ENCODE data around the gene ANKRD29. TPM values are rescaled to one million over a fixed set of nuclear protein-coding genes. Genes with fewer than 3 reads are reported as not detected.

The ANKRD29 gene
- total RNA-seq, 2 experiments from 2014 or later: not detected

DNA sequence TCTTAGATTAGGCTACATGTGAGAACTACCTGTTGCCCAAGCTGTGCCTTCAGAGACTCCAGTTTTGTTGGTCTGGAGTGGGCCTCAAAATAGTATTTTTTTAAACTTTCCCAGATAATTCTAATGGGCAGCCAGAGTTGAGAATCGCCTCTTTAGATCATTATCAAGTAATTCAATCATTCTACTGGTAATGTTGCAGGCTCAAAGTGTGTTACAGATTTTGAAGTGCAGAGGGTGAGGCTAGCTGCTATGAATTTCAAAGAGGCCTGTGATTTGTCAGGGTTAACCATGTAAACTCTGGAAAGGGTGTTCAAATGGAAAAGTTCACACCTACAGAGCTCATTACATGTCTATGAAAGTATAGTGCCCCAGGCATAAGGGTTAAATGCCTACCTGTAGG is 30.1 kb downstream of the ANKRD29 start:
- Histone ChIP-seq H3K79me2 (ENCODE audit: insufficient read depth, low read depth, low read length) (no peaks in the 10 kb centered on the region), H3K9me2 (ENCODE audit: insufficient read depth, low read length) (no peaks in the 10 kb centered on the region), H3K4me2 (ENCODE audit: low read length) (no peak overlapping the region), H4K20me1 (ENCODE audit: insufficient read depth, low read length) (no peaks in the 10 kb centered on the region), H3K36me3 (ENCODE audit: insufficient read depth, low read length) (no peaks in the 10 kb centered on the region), H3K9me3 (ENCODE audit: low read length) (no peaks in the 10 kb centered on the region), H3K27ac (ENCODE audit: low read depth, low read length, poor library complexity, severe bottlenecking) (no peak overlapping the region), H3K4me1 (ENCODE audit: insufficient read depth, low read length, poor library complexity, severe bottlenecking) (no peaks in the 10 kb centered on the region), H3K4me3 (ENCODE audit: low read depth, low read length, poor library complexity, severe bottlenecking) (no peak overlapping the region), H2AFZ (ENCODE audit: low read length) (no peak overlapping the region)
- BruUV-seq (replicated peaks): no TSS peak
- intact Hi-C loops (cut with micrococcal nuclease; ENCODE audit: unreplicated experiment): no loop called here
- TF ChIP-seq, protein P1, sequence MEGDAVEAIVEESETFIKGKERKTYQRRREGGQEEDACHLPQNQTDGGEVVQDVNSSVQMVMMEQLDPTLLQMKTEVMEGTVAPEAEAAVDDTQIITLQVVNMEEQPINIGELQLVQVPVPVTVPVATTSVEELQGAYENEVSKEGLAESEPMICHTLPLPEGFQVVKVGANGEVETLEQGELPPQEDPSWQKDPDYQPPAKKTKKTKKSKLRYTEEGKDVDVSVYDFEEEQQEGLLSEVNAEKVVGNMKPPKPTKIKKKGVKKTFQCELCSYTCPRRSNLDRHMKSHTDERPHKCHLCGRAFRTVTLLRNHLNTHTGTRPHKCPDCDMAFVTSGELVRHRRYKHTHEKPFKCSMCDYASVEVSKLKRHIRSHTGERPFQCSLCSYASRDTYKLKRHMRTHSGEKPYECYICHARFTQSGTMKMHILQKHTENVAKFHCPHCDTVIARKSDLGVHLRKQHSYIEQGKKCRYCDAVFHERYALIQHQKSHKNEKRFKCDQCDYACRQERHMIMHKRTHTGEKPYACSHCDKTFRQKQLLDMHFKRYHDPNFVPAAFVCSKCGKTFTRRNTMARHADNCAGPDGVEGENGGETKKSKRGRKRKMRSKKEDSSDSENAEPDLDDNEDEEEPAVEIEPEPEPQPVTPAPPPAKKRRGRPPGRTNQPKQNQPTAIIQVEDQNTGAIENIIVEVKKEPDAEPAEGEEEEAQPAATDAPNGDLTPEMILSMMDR (conservative IDR thresholded peaks at IDR 0.05; ENCODE audit: low read length): no peak
- no peak for DNase-seq (ENCODE audit: low spot score)
- CTCF ChIA-PET (ENCODE audit: unreplicated experiment): no interaction called here
- POLR2A ChIA-PET: no interaction called here

DNA sequence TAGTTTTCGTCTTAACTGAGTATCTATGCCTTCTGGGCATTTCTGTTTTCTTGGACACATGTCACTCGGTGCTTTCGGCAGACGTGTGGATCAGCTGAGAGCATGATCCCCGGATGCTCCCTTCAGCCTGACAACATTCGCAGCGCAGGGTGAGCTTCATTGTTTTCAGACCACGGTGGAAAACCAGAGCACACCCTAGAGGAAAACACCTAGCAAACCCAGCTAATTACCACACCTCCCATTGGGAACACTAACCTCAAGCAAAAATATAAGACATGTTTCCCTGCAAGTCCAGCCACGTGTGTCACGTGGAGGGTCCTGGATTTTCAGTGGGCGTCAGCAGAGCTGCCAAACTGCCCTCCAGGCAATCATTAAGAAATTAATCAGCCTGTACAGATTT is 31.0 kb downstream of the ANKRD29 start:
- no peaks in the 10 kb centered on the region for H3K9me3 ChIP-seq (ENCODE audit: low read length)
- H3K27ac ChIP-seq (ENCODE audit: low read depth, low read length, poor library complexity, severe bottlenecking): no peak overlapping the region
- H3K36me3 ChIP-seq (ENCODE audit: insufficient read depth, low read length): no peaks in the 10 kb centered on the region
- ChIA-PET POLR2A (no interaction called here), CTCF (ENCODE audit: unreplicated experiment) (no interaction called here)
- H3K79me2 ChIP-seq (ENCODE audit: insufficient read depth, low read depth, low read length): no peaks in the 10 kb centered on the region
- intact Hi-C loops (cut with micrococcal nuclease; ENCODE audit: unreplicated experiment): no loop called here
- H4K20me1 ChIP-seq (ENCODE audit: insufficient read depth, low read length): no peaks in the 10 kb centered on the region
- H3K9me2 ChIP-seq (ENCODE audit: insufficient read depth, low read length): no peaks in the 10 kb centered on the region
- no peak overlapping the region for H3K4me3 ChIP-seq (ENCODE audit: low read depth, low read length, poor library complexity, severe bottlenecking)
- BruUV-seq (replicated peaks): no TSS peak
- no peak overlapping the region for H3K4me2 ChIP-seq (ENCODE audit: low read length)
- H3K4me1 ChIP-seq (ENCODE audit: insufficient read depth, low read length, poor library complexity, severe bottlenecking): no peaks in the 10 kb centered on the region
- TF ChIP-seq EZH2phosphoT487 (IDR thresholded peaks at IDR 0.05; ENCODE audit: borderline replicate concordance, low read depth, low read length): no peak
- TF ChIP-seq, protein P1 (conservative IDR thresholded peaks at IDR 0.05; ENCODE audit: low read length): no peak
- DNase-seq (ENCODE audit: low spot score): no peak
- no peak overlapping the region for H2AFZ ChIP-seq (ENCODE audit: low read length)

DNA sequence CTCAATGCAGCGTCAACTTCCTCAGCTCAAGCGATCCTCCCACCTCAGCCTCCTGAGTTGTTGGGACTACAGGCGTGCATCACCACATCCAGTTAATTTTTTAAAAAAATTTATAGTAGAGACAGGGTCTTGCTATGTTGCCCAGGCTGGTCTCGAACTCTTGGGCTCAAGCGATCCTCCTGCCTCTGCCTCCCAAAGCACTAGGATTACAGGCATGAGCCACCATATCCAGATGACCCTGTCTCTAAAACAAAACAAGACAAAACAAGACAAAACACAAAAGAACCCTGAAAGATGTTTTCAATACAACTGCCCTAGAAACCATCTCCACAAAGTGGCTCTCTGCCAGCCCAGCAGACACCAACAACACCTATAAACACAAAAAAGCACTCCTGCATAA is 31.4 kb downstream of the ANKRD29 start:
- no peak for DNase-seq (ENCODE audit: low spot score)
- Histone ChIP-seq H3K4me1 (ENCODE audit: insufficient read depth, low read length, poor library complexity, severe bottlenecking) (no peaks in the 10 kb centered on the region), H3K27ac (ENCODE audit: low read depth, low read length, poor library complexity, severe bottlenecking) (no peak overlapping the region), H3K36me3 (ENCODE audit: insufficient read depth, low read length) (no peaks in the 10 kb centered on the region), H3K9me2 (ENCODE audit: insufficient read depth, low read length) (no peaks in the 10 kb centered on the region), H2AFZ (ENCODE audit: low read length) (no peak overlapping the region), H3K4me2 (ENCODE audit: low read length) (no peak overlapping the region), H3K79me2 (ENCODE audit: insufficient read depth, low read depth, low read length) (no peaks in the 10 kb centered on the region), H4K20me1 (ENCODE audit: insufficient read depth, low read length) (no peaks in the 10 kb centered on the region), H3K9me3 (ENCODE audit: low read length) (no peaks in the 10 kb centered on the region), H3K4me3 (ENCODE audit: low read depth, low read length, poor library complexity, severe bottlenecking) (no peak overlapping the region)
- ChIA-PET CTCF (ENCODE audit: unreplicated experiment) (no interaction called here), POLR2A (interaction anchor here (1.7 kb wide), 1 partner anchor 8 kb away, joined by 3 read pairs; no protein-coding TSS in a partner anchor)
- BruUV-seq (replicated peaks): no TSS peak
- intact Hi-C loops (cut with micrococcal nuclease; ENCODE audit: unreplicated experiment): no loop called here
- TF ChIP-seq EZH2phosphoT487 (IDR thresholded peaks at IDR 0.05; ENCODE audit: borderline replicate concordance, low read depth, low read length): no peak
- TF ChIP-seq, protein P1 (conservative IDR thresholded peaks at IDR 0.05; ENCODE audit: low read length): no peak

All from OCI-LY7 (cell line).